Cerebellar cortex (tissue), 1 donor: ENCODE measurements around the gene AQP1.

Experiments
- DNase-seq: peaks from one replicate; pipeline ENCODE4 v3.0.0-alpha.2; 2015; ENCODE audit warnings: low spot score

AQP1 gene

GRCh38 chr7:30884881-30885280 lies 26.8 kb upstream of the AQP1 start:
- no peak for DNase-seq

- DNase-seq: no peak
Measured at GRCh38 chr7:30886608-30887011, 25.0 kb upstream of the AQP1 start.

GRCh38 chr7:30887464-30887872 lies 24.2 kb upstream of the AQP1 start:
- DNase-seq: no peak

GRCh38 chr7:30888747-30889146 lies 22.9 kb upstream of the AQP1 start:
- no peak for DNase-seq

GRCh38 chr7:30890226-30890625 lies 21.4 kb upstream of the AQP1 start:
- DNase-seq: no peak

- no peak for DNase-seq
Measured at GRCh38 chr7:30893357-30893756, 18.3 kb upstream of the AQP1 start.

- no peak for DNase-seq
Measured at GRCh38 chr7:30894009-30894408, 17.6 kb upstream of the AQP1 start.

- no peak for DNase-seq
Measured at GRCh38 chr7:30894866-30895605, 16.6 kb upstream of the AQP1 start.

- no peak for DNase-seq
Measured at GRCh38 chr7:30896036-30896435, 15.6 kb upstream of the AQP1 start.

GRCh38 chr7:30896783-30897637 lies 14.6 kb upstream of the AQP1 start:
- DNase-seq: no peak

GRCh38 chr7:30897770-30898169 lies 13.9 kb upstream of the AQP1 start:
- no peak for DNase-seq

GRCh38 chr7:30898411-30898810 lies 13.2 kb upstream of the AQP1 start:
- DNase-seq: no peak

GRCh38 chr7:30899066-30899465 lies 12.6 kb upstream of the AQP1 start:
- no peak for DNase-seq

- no peak for DNase-seq
Measured at GRCh38 chr7:30899630-30900029, 12.0 kb upstream of the AQP1 start.

- no peak for DNase-seq
Measured at GRCh38 chr7:30900053-30900452, 11.6 kb upstream of the AQP1 start.

- no peak for DNase-seq
Measured at GRCh38 chr7:30900803-30901362, 10.8 kb upstream of the AQP1 start.

- no peak for DNase-seq
Measured at GRCh38 chr7:30901856-30902255, 9.8 kb upstream of the AQP1 start.

- DNase-seq: no peak
Measured at GRCh38 chr7:30902466-30902865, 9.2 kb upstream of the AQP1 start.

GRCh38 chr7:30903146-30903545 lies 8.5 kb upstream of the AQP1 start:
- no peak for DNase-seq

GRCh38 chr7:30904561-30904960 lies 7.1 kb upstream of the AQP1 start:
- DNase-seq: no peak

GRCh38 chr7:30905078-30906012 lies 6.3 kb upstream of the AQP1 start:
- peak; percentile 29 for DNase-seq

GRCh38 chr7:30906014-30906413 lies 5.6 kb upstream of the AQP1 start:
- no peak for DNase-seq
